Endothelial cell of umbilical vein (primary cell): Measurements from ENCODE around the gene ANGPTL2.

ENCODE experiments used
- EZH2 ChIP-seq: IDR thresholded peaks from 2 replicates; pipeline ENCODE4 v1.6.1; 2012; ENCODE audit warnings: borderline replicate concordance, low read depth, mild to moderate bottlenecking, moderate library complexity, low read length, inconsistent platforms; ENCODE audit not compliant: severe bottlenecking
- POLR2A ChIP-seq: IDR thresholded peaks from 2 replicates; pipeline ENCODE4 v1.6.1; 2012; ENCODE audit warnings: low read depth, mild to moderate bottlenecking, control low read depth, low read length
- TF ChIP-seq, protein P1 (sequence below), 2 donors: IDR thresholded peaks; 1 replicate in 1 of 2; 2 replicates in 1 of 2; pipeline ENCODE4 v1.5.1; 2011; ENCODE audit warnings: low read length in 2 of 2, mild to moderate bottlenecking in 2 of 2, moderate library complexity in 2 of 2, control low read depth in 1 of 2, inconsistent platforms in 1 of 2, low read depth in 1 of 2; ENCODE audit not compliant: insufficient read depth in 1 of 2; ENCODE audit errors: extremely low read depth in 1 of 2
- TF ChIP-seq, protein P2 (sequence below): IDR thresholded peaks from 2 replicates; pipeline ENCODE4 v1.6.1; 2011; ENCODE audit not compliant: insufficient read depth, insufficient read length

DNA sequence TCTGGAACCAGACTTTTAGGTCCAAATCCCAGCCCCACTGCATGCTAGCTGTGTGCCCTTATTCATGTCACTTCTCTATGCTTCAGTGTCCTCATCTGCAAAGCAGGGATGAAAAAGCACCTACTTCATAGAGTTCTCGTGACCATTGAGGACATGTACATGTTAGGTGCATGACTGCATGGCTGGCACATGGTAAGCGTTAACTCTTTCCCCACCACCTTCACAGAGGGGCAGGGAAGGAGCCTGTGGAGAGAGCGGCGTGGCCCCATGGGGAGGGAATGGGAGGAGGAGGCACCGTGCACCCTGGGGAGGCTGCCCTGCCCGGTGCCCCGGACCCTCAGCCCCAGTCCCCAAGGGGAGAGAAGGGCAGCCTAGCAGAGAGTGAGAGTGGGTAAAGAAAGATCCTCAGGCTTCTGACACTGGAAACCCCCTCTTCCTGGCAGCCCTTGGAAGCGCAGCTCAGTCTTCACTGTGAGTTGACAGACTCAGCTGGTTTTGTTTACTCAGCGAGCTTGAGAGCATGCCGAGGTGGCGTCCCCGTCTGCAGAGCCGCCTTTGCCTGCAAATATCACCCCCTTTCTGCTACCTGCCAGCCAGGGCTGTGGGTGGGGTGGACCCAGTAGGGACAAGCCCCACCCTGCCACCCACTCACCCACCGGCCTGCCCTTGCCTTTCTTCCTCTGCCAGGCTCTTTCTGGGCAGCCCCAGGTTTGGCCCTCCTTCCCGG, 10.6 kb upstream of the ANGPTL2 start:
- TF ChIP-seq POLR2A (no peak), EZH2 (no peak)
- TF ChIP-seq, protein P1, sequence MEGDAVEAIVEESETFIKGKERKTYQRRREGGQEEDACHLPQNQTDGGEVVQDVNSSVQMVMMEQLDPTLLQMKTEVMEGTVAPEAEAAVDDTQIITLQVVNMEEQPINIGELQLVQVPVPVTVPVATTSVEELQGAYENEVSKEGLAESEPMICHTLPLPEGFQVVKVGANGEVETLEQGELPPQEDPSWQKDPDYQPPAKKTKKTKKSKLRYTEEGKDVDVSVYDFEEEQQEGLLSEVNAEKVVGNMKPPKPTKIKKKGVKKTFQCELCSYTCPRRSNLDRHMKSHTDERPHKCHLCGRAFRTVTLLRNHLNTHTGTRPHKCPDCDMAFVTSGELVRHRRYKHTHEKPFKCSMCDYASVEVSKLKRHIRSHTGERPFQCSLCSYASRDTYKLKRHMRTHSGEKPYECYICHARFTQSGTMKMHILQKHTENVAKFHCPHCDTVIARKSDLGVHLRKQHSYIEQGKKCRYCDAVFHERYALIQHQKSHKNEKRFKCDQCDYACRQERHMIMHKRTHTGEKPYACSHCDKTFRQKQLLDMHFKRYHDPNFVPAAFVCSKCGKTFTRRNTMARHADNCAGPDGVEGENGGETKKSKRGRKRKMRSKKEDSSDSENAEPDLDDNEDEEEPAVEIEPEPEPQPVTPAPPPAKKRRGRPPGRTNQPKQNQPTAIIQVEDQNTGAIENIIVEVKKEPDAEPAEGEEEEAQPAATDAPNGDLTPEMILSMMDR (IDR thresholded peaks at IDR 0.05; ENCODE audit: extremely low read depth in 1 of 2, insufficient read depth in 1 of 2, low read depth in 1 of 2, low read length in 2 of 2): no peak
- TF ChIP-seq, protein P2, sequence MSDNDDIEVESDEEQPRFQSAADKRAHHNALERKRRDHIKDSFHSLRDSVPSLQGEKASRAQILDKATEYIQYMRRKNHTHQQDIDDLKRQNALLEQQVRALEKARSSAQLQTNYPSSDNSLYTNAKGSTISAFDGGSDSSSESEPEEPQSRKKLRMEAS: no peak
